ENCODE results near the gene MVK.

DNA sequence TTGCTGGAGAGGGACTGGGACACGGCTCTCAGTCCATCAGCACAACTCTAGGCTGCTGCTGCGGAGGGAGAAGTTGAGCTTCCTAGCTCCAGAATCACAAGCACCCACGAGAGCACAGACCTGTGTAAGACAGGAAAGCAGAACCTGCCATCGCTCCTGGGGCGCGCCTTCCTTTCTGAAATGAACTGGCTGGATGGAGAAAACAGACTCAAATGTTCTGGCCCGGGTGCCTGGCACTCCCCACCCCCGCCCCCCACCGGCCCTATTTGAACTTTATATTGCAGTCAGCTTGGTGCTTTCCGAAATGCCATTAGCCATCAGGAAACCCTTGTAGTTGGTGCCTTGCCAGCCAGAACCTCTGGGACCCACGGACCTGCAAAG lies 23.8 kb downstream of the MVK start:
- TF ChIP-seq, protein P1, sequence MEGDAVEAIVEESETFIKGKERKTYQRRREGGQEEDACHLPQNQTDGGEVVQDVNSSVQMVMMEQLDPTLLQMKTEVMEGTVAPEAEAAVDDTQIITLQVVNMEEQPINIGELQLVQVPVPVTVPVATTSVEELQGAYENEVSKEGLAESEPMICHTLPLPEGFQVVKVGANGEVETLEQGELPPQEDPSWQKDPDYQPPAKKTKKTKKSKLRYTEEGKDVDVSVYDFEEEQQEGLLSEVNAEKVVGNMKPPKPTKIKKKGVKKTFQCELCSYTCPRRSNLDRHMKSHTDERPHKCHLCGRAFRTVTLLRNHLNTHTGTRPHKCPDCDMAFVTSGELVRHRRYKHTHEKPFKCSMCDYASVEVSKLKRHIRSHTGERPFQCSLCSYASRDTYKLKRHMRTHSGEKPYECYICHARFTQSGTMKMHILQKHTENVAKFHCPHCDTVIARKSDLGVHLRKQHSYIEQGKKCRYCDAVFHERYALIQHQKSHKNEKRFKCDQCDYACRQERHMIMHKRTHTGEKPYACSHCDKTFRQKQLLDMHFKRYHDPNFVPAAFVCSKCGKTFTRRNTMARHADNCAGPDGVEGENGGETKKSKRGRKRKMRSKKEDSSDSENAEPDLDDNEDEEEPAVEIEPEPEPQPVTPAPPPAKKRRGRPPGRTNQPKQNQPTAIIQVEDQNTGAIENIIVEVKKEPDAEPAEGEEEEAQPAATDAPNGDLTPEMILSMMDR (IDR thresholded peaks at IDR 0.05; ENCODE audit: low read length) = no peak
- TF ChIP-seq EZH2 (IDR thresholded peaks at IDR 0.05; ENCODE audit: borderline replicate concordance, low read length) = no peak

Measured in OCI-LY1 (cell line).